Stimulated activated effector memory CD8-positive, alpha-beta T cell treated with anti-CD3 and anti-CD28 coated beads, Interleukin-12 subunit alpha, Interleukin-12 subunit beta, amount 100 ng/mL, for 72 hours (primary cell): ENCODE results near the gene TBC1D4.

Experiments
- ATAC-seq: fragments of 150-1000 bp; cut with Tn5 transposase; 2 replicates; pipeline ENCODE4 v1.10.0; 2021
- DNase-seq, 2 donors: peaks; one replicate each; pipeline ENCODE4 v3.0.0; 2021 to 2022; ENCODE audit warnings: low spot score in 2 of 2
- H3K27ac Mint-ChIP-seq: one replicate; pipeline ENCODE4 v1.8.0; 2022; ENCODE audit warnings: mild to moderate bottlenecking, mixed read lengths
- H3K36me3 Mint-ChIP-seq: one replicate; pipeline ENCODE4 v1.8.0; 2022; ENCODE audit warnings: mild to moderate bottlenecking, mixed read lengths
- H3K4me1 Mint-ChIP-seq: one replicate; pipeline ENCODE4 v1.8.0; 2022; ENCODE audit warnings: mixed read lengths
- H3K4me3 Mint-ChIP-seq: one replicate; pipeline ENCODE4 v1.8.0; 2022; ENCODE audit warnings: mild to moderate bottlenecking, mixed read lengths
- H3K9me3 Mint-ChIP-seq: one replicate; pipeline ENCODE4 v1.8.0; 2022; ENCODE audit warnings: mixed read lengths

TBC1D4 gene

GRCh38 chr13:75375329-75375728 is 106.6 kb downstream of the TBC1D4 start:
- Mint-ChIP-seq H3K36me3 (no peaks in the 10 kb centered on the region), H3K9me3 (no peaks in the 10 kb centered on the region), H3K27ac (no peak overlapping the region), H3K4me3 (no peak overlapping the region), H3K4me1 (no peaks in the 10 kb centered on the region)
- ATAC-seq (no peak), DNase-seq (no peak)

- H3K27ac Mint-ChIP-seq, result no peak overlapping the region
- no peaks in the 10 kb centered on the region for H3K9me3 Mint-ChIP-seq
- no peaks in the 10 kb centered on the region for H3K36me3 Mint-ChIP-seq
- H3K4me3 Mint-ChIP-seq, result no peak overlapping the region
- DNase-seq (no peak), ATAC-seq (no peak)
- no peaks in the 10 kb centered on the region for H3K4me1 Mint-ChIP-seq
These were observed 108.0 kb downstream of the TBC1D4 start for GRCh38 chr13:75373988-75374387.

- H3K4me1 Mint-ChIP-seq, result no peaks in the 10 kb centered on the region
- H3K4me3 Mint-ChIP-seq, result no peak overlapping the region
- no peaks in the 10 kb centered on the region for H3K36me3 Mint-ChIP-seq
- no peaks in the 10 kb centered on the region for H3K9me3 Mint-ChIP-seq
- H3K27ac Mint-ChIP-seq, result no peak overlapping the region
- ATAC-seq (no peak), DNase-seq (no peak)
These were observed 108.8 kb downstream of the TBC1D4 start for GRCh38 chr13:75372923-75373841.

- no peaks in the 10 kb centered on the region for H3K4me1 Mint-ChIP-seq
- ATAC-seq, result peak; percentile 60
- no peak overlapping the region for H3K4me3 Mint-ChIP-seq
- no peaks in the 10 kb centered on the region for H3K9me3 Mint-ChIP-seq
- DNase-seq, result no peak
- no peak overlapping the region for H3K27ac Mint-ChIP-seq
- no peaks in the 10 kb centered on the region for H3K36me3 Mint-ChIP-seq
These were observed 109.5 kb downstream of the TBC1D4 start for GRCh38 chr13:75372517-75372916.

GRCh38 chr13:75371203-75371602 is 110.8 kb downstream of the TBC1D4 start:
- peaks cover 6% of the 10 kb centered on the region for H3K4me1 Mint-ChIP-seq
- no peak overlapping the region for H3K27ac Mint-ChIP-seq
- DNase-seq, result no peak
- no peak overlapping the region for H3K4me3 Mint-ChIP-seq
- no peaks in the 10 kb centered on the region for H3K9me3 Mint-ChIP-seq
- ATAC-seq, result no peak
- H3K36me3 Mint-ChIP-seq, result no peaks in the 10 kb centered on the region

GRCh38 chr13:75370774-75371173 is 111.2 kb downstream of the TBC1D4 start:
- DNase-seq (no peak), ATAC-seq (no peak)
- no peaks in the 10 kb centered on the region for H3K9me3 Mint-ChIP-seq
- no peak overlapping the region for H3K4me3 Mint-ChIP-seq
- H3K36me3 Mint-ChIP-seq, result peaks cover 3% of the 10 kb centered on the region
- peaks cover 10% of the 10 kb centered on the region for H3K4me1 Mint-ChIP-seq
- no peak overlapping the region for H3K27ac Mint-ChIP-seq

GRCh38 chr13:75369981-75370380 is 112.0 kb downstream of the TBC1D4 start:
- Mint-ChIP-seq H3K27ac (no peak overlapping the region), H3K4me1 (peaks cover 18% of the 10 kb centered on the region), H3K9me3 (no peaks in the 10 kb centered on the region), H3K36me3 (peaks cover 6% of the 10 kb centered on the region), H3K4me3 (no peak overlapping the region)
- no peak for ATAC-seq
- no peak for DNase-seq

- DNase-seq (no peak), ATAC-seq (peak; percentile 40)
- no peak overlapping the region for H3K4me3 Mint-ChIP-seq
- no peak overlapping the region for H3K27ac Mint-ChIP-seq
- H3K36me3 Mint-ChIP-seq, result peaks cover 6% of the 10 kb centered on the region
- no peaks in the 10 kb centered on the region for H3K9me3 Mint-ChIP-seq
- H3K4me1 Mint-ChIP-seq, result peaks cover 28% of the 10 kb centered on the region
These were observed 113.8 kb downstream of the TBC1D4 start for GRCh38 chr13:75368167-75368566.

GRCh38 chr13:75366380-75367280 is 115.3 kb downstream of the TBC1D4 start:
- H3K4me3 Mint-ChIP-seq, result peak overlapping the region; percentile 56
- no peak for DNase-seq
- peaks cover 6% of the 10 kb centered on the region for H3K36me3 Mint-ChIP-seq
- peaks cover 29% of the 10 kb centered on the region for H3K4me1 Mint-ChIP-seq
- no peaks in the 10 kb centered on the region for H3K9me3 Mint-ChIP-seq
- no peak for ATAC-seq
- H3K27ac Mint-ChIP-seq, result peak overlapping the region; percentile 86

- ATAC-seq (peak; percentile 99), DNase-seq (peak in 1 of 2 donors; percentile 62)
- Mint-ChIP-seq H3K4me3 (peak overlapping the region; percentile 56), H3K36me3 (peaks cover 6% of the 10 kb centered on the region), H3K4me1 (peaks cover 29% of the 10 kb centered on the region), H3K9me3 (no peaks in the 10 kb centered on the region), H3K27ac (peak overlapping the region; percentile 86)
These were observed 116.2 kb downstream of the TBC1D4 start for GRCh38 chr13:75365724-75366173.

GRCh38 chr13:75364131-75364713 is 117.7 kb downstream of the TBC1D4 start:
- H3K9me3 Mint-ChIP-seq, result no peaks in the 10 kb centered on the region

GRCh38 chr13:75363371-75363770 is 118.6 kb downstream of the TBC1D4 start:
- no peaks in the 10 kb centered on the region for H3K9me3 Mint-ChIP-seq
- H3K36me3 Mint-ChIP-seq, result peaks cover 6% of the 10 kb centered on the region
- H3K4me1 Mint-ChIP-seq, result peaks cover 29% of the 10 kb centered on the region
- ATAC-seq (no peak), DNase-seq (no peak)
- H3K27ac Mint-ChIP-seq, result peak overlapping the region; percentile 30
- H3K4me3 Mint-ChIP-seq, result no peak overlapping the region

More at GRCh38 chr13:75364131-75364713, 117.7 kb downstream of the TBC1D4 start:
- DNase-seq (no peak), ATAC-seq (peak; percentile 43)
- Mint-ChIP-seq H3K27ac (no peak overlapping the region), H3K4me1 (peaks cover 29% of the 10 kb centered on the region), H3K36me3 (peaks cover 6% of the 10 kb centered on the region), H3K4me3 (no peak overlapping the region)

- Mint-ChIP-seq H3K4me3 (no peak overlapping the region), H3K36me3 (peaks cover 6% of the 10 kb centered on the region), H3K27ac (no peak overlapping the region), H3K4me1 (peaks cover 29% of the 10 kb centered on the region), H3K9me3 (no peaks in the 10 kb centered on the region)
- ATAC-seq (no peak), DNase-seq (no peak)
These were observed 119.9 kb downstream of the TBC1D4 start for GRCh38 chr13:75362026-75362425.

GRCh38 chr13:75360170-75360569 is 121.8 kb downstream of the TBC1D4 start:
- ATAC-seq (no peak), DNase-seq (no peak)
- Mint-ChIP-seq H3K4me1 (peaks cover 13% of the 10 kb centered on the region), H3K27ac (no peak overlapping the region), H3K9me3 (no peaks in the 10 kb centered on the region), H3K4me3 (no peak overlapping the region), H3K36me3 (no peaks in the 10 kb centered on the region)

GRCh38 chr13:75359266-75359665 is 122.7 kb downstream of the TBC1D4 start:
- no peaks in the 10 kb centered on the region for H3K36me3 Mint-ChIP-seq
- H3K4me3 Mint-ChIP-seq, result no peak overlapping the region
- no peak overlapping the region for H3K27ac Mint-ChIP-seq
- DNase-seq (no peak), ATAC-seq (no peak)
- H3K4me1 Mint-ChIP-seq, result peaks cover 14% of the 10 kb centered on the region
- H3K9me3 Mint-ChIP-seq, result no peaks in the 10 kb centered on the region
